ENCODE measurements around the gene RBM19.
"Not testable (repeated sequence)": the region's sequence is repeated elsewhere in the genome, so short reads cannot be mapped to it uniquely, and the experiment has no call there.

Gene RBM19, protein sequence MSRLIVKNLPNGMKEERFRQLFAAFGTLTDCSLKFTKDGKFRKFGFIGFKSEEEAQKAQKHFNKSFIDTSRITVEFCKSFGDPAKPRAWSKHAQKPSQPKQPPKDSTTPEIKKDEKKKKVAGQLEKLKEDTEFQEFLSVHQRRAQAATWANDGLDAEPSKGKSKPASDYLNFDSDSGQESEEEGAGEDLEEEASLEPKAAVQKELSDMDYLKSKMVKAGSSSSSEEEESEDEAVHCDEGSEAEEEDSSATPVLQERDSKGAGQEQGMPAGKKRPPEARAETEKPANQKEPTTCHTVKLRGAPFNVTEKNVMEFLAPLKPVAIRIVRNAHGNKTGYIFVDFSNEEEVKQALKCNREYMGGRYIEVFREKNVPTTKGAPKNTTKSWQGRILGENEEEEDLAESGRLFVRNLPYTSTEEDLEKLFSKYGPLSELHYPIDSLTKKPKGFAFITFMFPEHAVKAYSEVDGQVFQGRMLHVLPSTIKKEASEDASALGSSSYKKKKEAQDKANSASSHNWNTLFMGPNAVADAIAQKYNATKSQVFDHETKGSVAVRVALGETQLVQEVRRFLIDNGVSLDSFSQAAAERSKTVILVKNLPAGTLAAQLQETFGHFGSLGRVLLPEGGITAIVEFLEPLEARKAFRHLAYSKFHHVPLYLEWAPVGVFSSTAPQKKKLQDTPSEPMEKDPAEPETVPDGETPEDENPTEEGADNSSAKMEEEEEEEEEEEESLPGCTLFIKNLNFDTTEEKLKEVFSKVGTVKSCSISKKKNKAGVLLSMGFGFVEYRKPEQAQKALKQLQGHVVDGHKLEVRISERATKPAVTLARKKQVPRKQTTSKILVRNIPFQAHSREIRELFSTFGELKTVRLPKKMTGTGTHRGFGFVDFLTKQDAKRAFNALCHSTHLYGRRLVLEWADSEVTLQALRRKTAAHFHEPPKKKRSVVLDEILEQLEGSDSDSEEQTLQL

DNA sequence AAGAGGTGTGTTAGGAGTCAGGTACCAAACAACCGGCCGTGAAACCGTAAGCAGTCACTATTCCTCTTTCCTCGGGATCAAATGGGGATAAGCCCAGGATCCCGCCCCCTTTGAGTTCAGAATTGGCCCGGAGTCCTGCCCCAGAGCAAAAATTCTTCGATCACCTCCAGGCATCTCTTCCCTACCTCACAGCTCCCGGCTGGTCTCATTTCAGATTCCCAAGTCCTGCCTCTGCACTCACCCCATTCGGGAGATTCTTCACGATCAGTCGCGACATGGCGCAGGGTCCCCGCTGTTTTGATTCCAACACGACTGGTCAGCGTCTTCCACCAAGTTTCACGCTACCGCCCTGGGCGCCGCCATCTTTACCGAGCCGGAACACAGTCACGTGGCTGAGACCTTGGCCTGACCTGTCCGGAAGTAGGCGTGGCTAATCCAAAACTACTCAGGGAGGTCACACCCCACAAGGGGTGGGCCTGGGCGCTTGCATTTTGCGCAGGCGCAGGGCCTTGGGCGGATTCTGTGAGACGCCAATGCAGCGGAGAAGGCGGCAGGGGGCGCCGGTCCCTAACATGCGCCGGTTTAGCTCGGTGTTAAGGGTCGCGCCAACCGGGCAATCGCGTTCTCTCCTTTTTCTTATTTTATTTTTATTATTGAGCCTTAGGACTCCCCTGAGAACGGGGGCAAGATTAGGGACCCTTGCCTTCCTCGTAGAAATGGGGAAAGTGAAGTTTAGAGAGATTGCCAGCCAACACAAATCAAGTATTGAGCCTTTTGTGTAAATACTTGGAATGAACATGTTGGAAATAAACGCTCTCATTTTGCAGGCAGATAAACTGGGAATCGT is at the start of gene RBM19:
TSS of gene RBM19 (minus strand) at position 375 of the 847 bp plus-strand sequence. CDS start at position 277, 98 bp downstream.
- peak; percentile 85 to 99 (median 97) for DNase-seq

DNA sequence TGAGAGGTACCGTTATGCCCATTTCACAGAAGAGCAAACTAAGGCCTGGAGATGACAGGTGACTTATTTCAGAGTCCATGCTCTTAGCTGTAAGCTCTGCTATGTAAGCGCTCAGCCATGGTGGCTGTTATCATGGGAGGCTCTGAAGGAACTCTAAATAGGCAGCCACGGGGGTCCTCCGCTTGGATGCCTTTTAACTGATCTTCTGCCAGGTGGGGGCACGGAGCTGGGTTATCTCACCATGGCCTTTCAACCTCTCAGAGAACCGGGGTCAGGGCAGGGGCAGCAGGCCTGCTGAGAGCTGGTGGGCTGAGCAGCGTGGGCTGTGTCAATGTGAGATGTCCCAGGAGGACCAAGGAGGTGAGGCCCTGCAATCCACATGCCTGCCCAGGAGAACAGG is 49.7 kb upstream of the RBM19 start:
- DNase-seq, result no peak

- DNase-seq, result peak in 1 of 56 donors; percentile 14
Measured at GRCh38 chr12:114013575-114014345, 47.6 kb upstream of the RBM19 start.

DNA sequence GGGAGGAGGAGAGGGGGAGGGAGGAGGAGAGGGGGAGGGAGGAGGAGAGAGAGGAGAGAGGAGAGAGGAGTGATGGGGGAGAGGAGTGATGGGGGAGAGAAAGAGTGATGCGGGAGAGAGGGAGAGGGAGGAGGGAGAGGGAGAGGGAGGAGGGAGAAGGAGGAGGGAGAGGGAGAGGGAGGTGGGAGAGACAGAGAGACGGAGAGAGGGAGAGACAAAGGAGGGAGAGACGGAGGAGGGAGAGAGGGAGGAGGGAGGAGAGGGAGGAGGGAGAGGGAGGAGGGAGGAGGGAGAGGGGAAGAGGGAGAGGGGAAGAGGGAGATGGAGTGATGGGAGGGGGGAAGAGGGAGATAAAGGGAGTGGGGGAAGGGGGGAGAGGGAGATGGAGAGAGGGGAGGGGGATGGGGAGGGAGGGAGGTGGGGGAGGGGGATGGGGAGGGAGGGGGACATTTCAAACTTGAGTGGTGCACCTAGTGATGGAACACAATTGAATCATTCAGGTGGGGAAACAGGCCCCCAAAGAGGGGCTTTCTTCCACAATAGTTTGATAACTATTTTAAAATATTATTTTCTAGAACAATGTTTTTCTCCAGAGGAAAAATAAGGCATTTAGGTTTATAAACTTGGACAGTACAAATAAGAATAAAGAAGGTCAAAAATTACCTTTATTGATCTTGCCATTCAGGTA is 46.8 kb upstream of the RBM19 start:
- DNase-seq, result no peak

GRCh38 chr12:114011711-114012110 is 45.6 kb upstream of the RBM19 start:
- DNase-seq, result peak in 2 of 56 donors; percentile 1 to 4

GRCh38 chr12:114006482-114007425 is 40.6 kb upstream of the RBM19 start:
- no peak for DNase-seq

DNA sequence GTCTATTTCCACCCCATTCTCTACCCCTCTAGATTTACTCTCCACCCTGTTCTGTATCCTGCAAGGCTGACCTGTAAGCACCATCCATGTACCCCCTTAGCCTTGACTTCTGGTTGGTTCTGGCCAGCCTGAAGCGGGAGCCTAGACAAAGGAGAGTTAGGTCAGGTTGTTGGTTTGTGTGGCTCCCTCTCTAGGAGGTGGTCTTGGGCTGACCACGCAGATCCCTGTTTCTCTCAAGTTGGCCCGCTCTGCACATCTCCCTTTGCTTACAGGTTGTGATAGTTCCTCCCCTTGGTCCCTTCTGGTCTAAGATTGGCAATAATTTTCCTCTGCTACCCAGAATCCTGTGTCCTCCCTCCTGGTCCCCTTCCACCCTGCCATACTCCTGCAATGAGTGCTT is 38.3 kb upstream of the RBM19 start:
- DNase-seq, result no peak

DNA sequence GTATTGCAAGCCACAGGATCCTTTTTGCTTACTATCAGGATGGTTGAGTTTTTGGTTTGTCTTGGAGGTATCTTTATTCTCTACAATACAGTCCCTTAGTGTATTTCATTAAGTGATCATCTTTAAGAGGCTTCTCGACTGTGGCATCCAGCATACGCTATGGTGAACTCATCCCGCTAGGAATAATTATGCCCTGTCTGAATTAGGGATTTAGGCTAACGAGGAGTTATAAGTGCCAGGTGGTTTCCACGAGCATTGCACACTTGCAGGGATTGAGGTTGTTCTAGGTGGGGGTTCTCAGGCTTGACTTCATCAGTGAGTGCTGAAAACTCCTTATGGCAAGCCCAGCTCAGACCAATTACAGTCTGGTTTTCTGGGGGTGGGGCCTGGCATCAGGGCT is 37.2 kb upstream of the RBM19 start:
- no peak for DNase-seq

DNA sequence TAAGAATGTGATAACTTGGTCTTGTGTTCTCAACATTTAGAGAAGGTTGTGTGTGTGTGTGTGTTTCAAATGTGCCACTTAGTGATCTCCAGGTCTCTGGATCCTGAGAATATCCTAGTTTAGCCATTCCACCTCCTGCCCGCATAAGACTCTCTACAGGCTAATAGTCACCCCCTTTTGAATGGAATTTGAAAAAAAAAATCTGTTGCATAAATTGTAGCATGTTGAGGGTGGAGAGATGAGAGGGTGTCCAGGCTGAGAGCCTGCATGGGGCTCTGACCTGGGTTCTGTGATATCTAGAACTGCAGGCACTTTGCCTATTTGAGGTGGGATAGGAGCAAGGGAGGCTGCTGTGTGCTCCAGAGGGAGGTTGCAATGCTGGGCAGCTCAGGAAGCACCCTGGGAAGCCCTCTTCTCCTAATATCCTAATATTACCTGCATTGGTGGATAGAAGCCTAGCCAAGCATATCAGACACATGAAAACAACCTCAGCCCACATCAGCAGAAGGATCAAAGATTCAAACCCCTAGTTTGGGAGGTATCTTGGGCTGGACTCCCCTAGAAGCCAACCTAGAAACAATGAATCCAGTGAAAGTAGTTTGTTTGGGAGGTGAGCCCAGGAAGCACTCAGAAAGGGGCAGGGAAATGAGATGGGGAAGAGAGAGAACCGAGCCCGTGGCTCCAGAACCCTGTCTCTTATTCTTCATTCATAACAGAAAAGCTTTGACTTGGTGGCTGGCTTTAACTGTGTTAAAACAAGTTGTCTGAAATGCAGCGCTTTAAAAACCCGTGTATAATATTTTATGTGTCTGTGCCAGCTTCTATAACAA is 35.6 kb upstream of the RBM19 start:
- DNase-seq, result no peak

- no peak for DNase-seq
Measured at GRCh38 chr12:114000861-114001260, 34.7 kb upstream of the RBM19 start.

DNA sequence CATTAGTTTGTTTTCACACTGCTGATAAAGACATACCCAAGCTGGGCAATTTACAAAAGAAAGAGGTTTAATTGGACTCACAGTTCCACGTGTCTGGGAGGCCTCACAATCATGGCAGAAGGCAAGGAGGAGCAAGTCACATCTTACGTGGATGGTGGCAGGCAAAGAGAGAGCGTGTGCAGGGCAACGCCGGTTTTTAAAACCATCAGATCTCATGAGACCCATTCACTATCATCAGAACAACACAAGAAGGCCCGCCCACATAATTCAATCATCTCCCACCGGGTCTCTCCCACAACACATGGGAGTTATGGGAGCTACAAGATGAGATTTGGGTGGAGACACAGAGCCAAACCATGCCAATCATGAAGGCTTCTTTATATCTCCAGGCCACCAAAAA is 34.1 kb upstream of the RBM19 start:
- DNase-seq, result not testable (repeated sequence)

DNA sequence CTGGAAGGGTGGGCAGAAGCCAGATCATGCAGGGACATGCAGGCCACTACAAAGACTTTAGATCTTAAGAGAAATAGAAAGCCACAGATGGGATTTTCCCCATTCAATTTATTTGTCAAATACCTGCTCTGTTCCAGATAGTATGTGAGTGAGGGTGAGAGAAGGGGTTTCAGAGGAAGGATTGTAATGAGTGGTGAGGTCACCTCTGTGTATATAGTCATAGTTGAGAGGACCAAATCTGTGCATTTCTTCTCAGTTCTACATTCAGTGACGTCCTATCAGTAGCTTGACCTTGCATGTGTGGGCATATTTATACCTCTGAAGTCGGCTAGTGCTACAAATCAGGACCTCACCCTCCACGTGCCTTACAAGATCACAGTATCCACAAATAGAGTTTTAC is 31.2 kb upstream of the RBM19 start:
- DNase-seq, result no peak

DNA sequence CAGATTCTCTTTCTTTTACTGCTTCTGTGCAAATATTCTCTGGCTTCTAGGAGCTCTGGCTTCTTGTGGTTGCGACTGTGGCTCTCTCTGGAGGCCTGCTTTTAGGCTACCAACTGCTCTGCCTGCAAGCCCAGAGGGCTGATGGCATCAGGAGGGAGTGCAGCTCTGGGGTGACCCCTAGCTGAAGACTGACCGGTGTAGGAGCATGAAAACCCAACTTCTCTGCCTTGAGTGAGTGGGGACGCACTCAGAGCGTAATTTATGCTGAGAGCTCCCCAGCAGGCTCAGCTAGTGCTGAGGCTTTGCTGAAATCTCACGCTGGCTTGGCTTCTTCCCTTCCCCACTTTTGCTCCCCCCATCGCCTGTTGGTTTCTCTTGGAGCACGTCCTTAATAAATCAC is 29.9 kb upstream of the RBM19 start:
- DNase-seq, result no peak

GRCh38 chr12:113994051-113994450 is 27.9 kb upstream of the RBM19 start:
- DNase-seq, result no peak

- DNase-seq, result not testable (repeated sequence)
Measured at GRCh38 chr12:113992751-113993150, 26.6 kb upstream of the RBM19 start.

DNA sequence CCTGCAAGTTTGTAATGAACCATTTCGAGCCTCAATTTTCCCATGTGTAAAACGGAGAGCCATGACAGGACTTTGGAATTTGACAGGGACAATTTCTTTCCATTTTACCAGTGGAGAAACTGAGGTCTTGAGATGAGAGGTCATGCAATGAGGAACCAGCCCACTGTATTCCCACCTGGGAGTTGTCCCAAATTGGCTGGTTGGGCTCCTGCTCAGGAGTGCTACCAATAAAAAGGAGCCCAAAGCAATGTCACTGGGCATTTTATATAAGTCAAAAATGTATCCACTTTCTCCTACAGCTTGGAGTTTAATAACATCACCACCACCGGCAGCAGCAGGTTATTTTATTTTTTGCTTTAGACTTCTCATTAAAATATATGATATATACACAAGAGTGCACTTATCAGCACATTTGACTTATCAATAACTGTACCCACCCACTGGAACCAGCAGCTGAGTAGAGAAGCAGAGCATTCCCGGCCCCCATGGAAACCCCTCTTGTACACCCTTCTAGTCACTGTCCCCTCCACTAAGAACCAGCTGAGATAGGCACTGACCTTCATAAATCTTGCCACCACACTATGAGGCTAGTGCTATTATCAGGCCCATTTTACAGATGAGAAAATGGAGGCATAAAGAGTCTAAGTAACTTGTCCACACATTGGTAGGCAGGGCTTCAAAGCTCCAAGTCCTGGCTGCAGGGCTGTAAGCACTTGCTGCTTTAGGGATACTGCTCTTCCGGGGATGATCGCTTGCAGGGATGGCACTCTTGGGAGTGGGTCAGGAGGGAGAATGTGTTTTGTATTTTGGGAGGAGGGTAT is 25.3 kb upstream of the RBM19 start:
- no peak for DNase-seq

Measured in nucleus accumbens (tissue), 56 donors.